Heart left ventricle (tissue), 16 donors: Measurements from ENCODE around the gene CSNK2A2. TPM values are rescaled to one million over a fixed set of nuclear protein-coding genes. Genes with fewer than 3 reads are reported as not detected.

ENCODE experiments used
- ATAC-seq, 4 donors: fragments of 200-7000 bp; cut with Tn5 transposase; one replicate each; pipeline ENCODE4 v1.9.1; 2020 to 2022; ENCODE audit warnings: moderate library complexity in 4 of 4, mild to moderate bottlenecking in 3 of 4, moderate number of reproducible peaks in 1 of 4
- DNase-seq, 5 donors: peaks; one replicate each; pipeline ENCODE4 v3.0.0-alpha.2; 2020
- H3K27ac ChIP-seq, 12 donors: fragments of 200-600 bp; sonication (generic) in 4 of 12; one replicate each; pipeline versions ENCODE4 v1.5.0 to v1.8.0; 2016 to 2022; ENCODE audit warnings: mild to moderate bottlenecking in 2 of 12
- H3K27me3 ChIP-seq, 9 donors: fragments of 200-600 bp; sonication (generic) in 2 of 9; one replicate each; pipeline versions ENCODE4 v1.5.1 to v1.8.0; 2016 to 2022; ENCODE audit warnings: mild to moderate bottlenecking in 3 of 9
- H3K36me3 ChIP-seq, 9 donors: fragments of 200-600 bp; sonication (generic) in 2 of 9; one replicate each; pipeline versions ENCODE4 v1.5.0 to v1.8.0; 2018 to 2022; ENCODE audit warnings: mild to moderate bottlenecking in 2 of 9
- H3K4me1 ChIP-seq, 12 donors: fragments of 200-600 bp; sonication (generic) in 4 of 12; one replicate each; pipeline versions ENCODE4 v1.5.0 to v1.8.0; 2016 to 2022; ENCODE audit warnings: mild to moderate bottlenecking in 3 of 12
- H3K4me3 ChIP-seq, 12 donors: fragments of 200-600 bp; sonication (generic) in 4 of 12; one replicate each; pipeline versions ENCODE4 v1.5.0 to v1.8.0; 2017 to 2022; ENCODE audit warnings: mild to moderate bottlenecking in 9 of 12, moderate library complexity in 4 of 12
- H3K9me3 ChIP-seq, 12 donors: fragments of 200-600 bp; sonication (generic) in 4 of 12; one replicate each; pipeline versions ENCODE4 v1.5.0 to v1.8.0; 2016 to 2022; ENCODE audit warnings: mild to moderate bottlenecking in 1 of 12
- CTCF ChIP-seq, 12 donors: fragments of 200-600 bp; sonication (generic) in 4 of 12; IDR thresholded peaks; one replicate each; pipeline versions ENCODE4 v1.5.0 to v1.8.0; 2018 to 2022; ENCODE audit warnings: antibody characterized with exemption in 12 of 12, mild to moderate bottlenecking in 5 of 12
- POLR2A ChIP-seq, 2 donors: fragments of 450-650 bp; IDR thresholded peaks; one replicate each; pipeline ENCODE4 v1.6.1; 2017; ENCODE audit warnings: antibody characterized with exemption in 2 of 2, mild to moderate bottlenecking in 2 of 2, moderate library complexity in 2 of 2
- WGBS, 4 donors: extraction: QIAGEN DNeasy Blood & Tissue Kit in 2 of 4; methylation state at CpG; one replicate each; pipeline versions ENCODE4 v1.1.5 to v1.1.7; 2013 to 2018; 5-methylcytosine and 5-hydroxymethylcytosine counted together
- intact Hi-C, 10 donors: fragments of 100-400 bp; cut with DNase I; formaldehyde crosslinking; loops; one replicate each; pipeline versions ENCODE4 v1.11.1 to v1.14.2; 2022
- polyA plus RNA-seq, 2 donors: library from polyadenylated mRNA; stranded (reverse); fragments of 200-250 nt; gene quantifications; one replicate each; pipeline ENCODE4 v1.2.3, GENCODE V29; 2013
- total RNA-seq, 9 donors: library from RNA; depleted of rRNA in 2 of 9; stranded (reverse); fragments of >200 nt in 2 of 9; fragmentation: NEBNext Ultra II Directional in 3 of 9; extraction: Animal tissue kit (Norgen Biotek cat#: 25700) in 3 of 9; gene quantifications; one replicate each; pipeline versions ENCODE4 v1.1.0 to v1.2.4, GENCODE V29; 2016 to 2023
- donor health status: ischemic (EF 13 %, LVEDD 7.1; RV severe dilation, severe dysfunction).
- donor health status: healthy with polysubstance abuse.
- donor health status: DM: no; HTN: yes; CAD: no.
- donor health status: DM: no; HTN: no; CAD: no.
- donor health status: ischemic (EF 25% LVEDD 6.9; RV normal size, moderate dysfunction).
- donor health status: ischemic (EF 25% LVEDD 5.7; RV mildly dilated, moderate dysfunction).
- donor health status: healthy.
- donor health status: DM: yes; HTN: yes; CAD: no.
- donor health status: ischemic (EF 35%, LVEDD 5.7; RV mildly dilated, moderate dysfunction).
- donor health status: nonischemic (EF 11% LVEDD 7.7; RV severe dilation, severe dysfunction).
- donor health status: DM: yes; HTN: yes; CAD: no.
- donor health status: PGD.
- donor health status: ischemic (EF 29% LVEDD 5.4; RV normal size, mild dysfunction).
- donor health status: nonischemic (EF 23%, LVEDD 6.1; RV moderate dilation, normal function).

CSNK2A2 gene
- total and polyA plus RNA-seq, 11 donors: 20.9 to 48.4 (median 36.4) TPM

- WGBS, 4 donors: 88 to 90% (median 88%) methylated on average over 4 to 8 of the region's 8 CpGs
- Histone ChIP-seq H3K9me3 (no peaks in the 10 kb centered on the region), H3K4me3 (no peak overlapping the region), H3K27me3 (peaks cover 0 to 4% (median 0%) of the 10 kb centered on the region in 9 donors), H3K36me3 (no peaks in the 10 kb centered on the region), H3K27ac (no peak overlapping the region), H3K4me1 (no peaks in the 10 kb centered on the region)
- TF ChIP-seq CTCF (IDR thresholded peaks at IDR 0.05): no peak
- no peak for TF ChIP-seq POLR2A (IDR thresholded peaks at IDR 0.05)
- ATAC-seq: no peak
- intact Hi-C loops: no loop called here
- DNase-seq: no peak
Measured at GRCh38 chr16:58230259-58230658, 32.4 kb upstream of the CSNK2A2 start.

- WGBS, 4 donors: 86 to 96% (median 91%) methylated on average over 3 of the region's 3 CpGs
Measured at GRCh38 chr16:58226790-58227189, 28.9 kb upstream of the CSNK2A2 start.

GRCh38 chr16:58225965-58226602 is 28.2 kb upstream of the CSNK2A2 start:
- H3K27me3 ChIP-seq: no peaks in the 10 kb centered on the region
- H3K36me3 ChIP-seq: no peaks in the 10 kb centered on the region
- intact Hi-C loops: no loop called here
- no peak for TF ChIP-seq POLR2A (IDR thresholded peaks at IDR 0.05)
- no peak overlapping the region for H3K4me3 ChIP-seq
- 80 to 92% (median 90%) methylated on average over 8 of the region's 8 CpGs for WGBS, 4 donors
- ATAC-seq (no peak), DNase-seq (no peak)
- H3K4me1 ChIP-seq: no peaks in the 10 kb centered on the region
- H3K27ac ChIP-seq: no peak overlapping the region
- H3K9me3 ChIP-seq: no peaks in the 10 kb centered on the region

More at GRCh38 chr16:58226790-58227189, 28.9 kb upstream of the CSNK2A2 start:
- H3K36me3 ChIP-seq: no peaks in the 10 kb centered on the region
- H3K27ac ChIP-seq: no peak overlapping the region
- intact Hi-C loops: no loop called here
- no peaks in the 10 kb centered on the region for H3K9me3 ChIP-seq
- DNase-seq (no peak), ATAC-seq (no peak)
- TF ChIP-seq POLR2A (IDR thresholded peaks at IDR 0.05) (no peak), CTCF (IDR thresholded peaks at IDR 0.05) (no peak)
- no peaks in the 10 kb centered on the region for H3K27me3 ChIP-seq
- no peaks in the 10 kb centered on the region for H3K4me1 ChIP-seq
- H3K4me3 ChIP-seq: no peak overlapping the region

- intact Hi-C loops: no loop called here
- no peaks in the 10 kb centered on the region for H3K36me3 ChIP-seq
- peaks cover 0 to 5% (median 0%) of the 10 kb centered on the region in 12 donors for H3K9me3 ChIP-seq
- H3K4me3 ChIP-seq: no peak overlapping the region
- TF ChIP-seq CTCF (IDR thresholded peaks at IDR 0.05): no peak
- no peak for TF ChIP-seq POLR2A (IDR thresholded peaks at IDR 0.05)
- H3K4me1 ChIP-seq: no peaks in the 10 kb centered on the region
- ATAC-seq (peak in 3 of 4 donors; percentile 24 to 73 (median 67)), DNase-seq (peak in 1 of 5 donors; percentile 28)
- H3K27me3 ChIP-seq: no peaks in the 10 kb centered on the region
- no peak overlapping the region for H3K27ac ChIP-seq
- WGBS, 4 donors: 78 to 87% (median 80%) methylated on average over 7 of the region's 7 CpGs
Measured at GRCh38 chr16:58222532-58223316, 24.8 kb upstream of the CSNK2A2 start.
